ENCODE data around the gene ZBTB7C. TPM values are rescaled to one million over a fixed set of nuclear protein-coding genes. Genes with fewer than 3 reads are reported as not detected.

Gene ZBTB7C
- total RNA-seq, 6 donors from 2014 or later = 6.1 to 18.1 (median 12.2) TPM

GRCh38 chr18:48124857-48125626 is 284.1 kb downstream of the ZBTB7C start:
- Histone ChIP-seq H3K27me3 (no peaks in the 10 kb centered on the region), H3K4me3 (no peak overlapping the region), H3K36me3 (no peaks in the 10 kb centered on the region), H3K27ac (no peak overlapping the region), H3K4me1 (peaks cover 0 to 10% (median 4%) of the 10 kb centered on the region in 4 donors), H3K9me3 (no peaks in the 10 kb centered on the region)
- ATAC-seq (ENCODE audit: low FRiP score in 2 of 2) (no peak), DNase-seq (no peak)
- WGBS, 2 donors = 65 to 76% methylated on average over 4 to 10 of the region's 10 CpGs
- no peak for TF ChIP-seq EP300 (IDR thresholded peaks at IDR 0.05)
- no peak for TF ChIP-seq POLR2AphosphoS5 (IDR thresholded peaks at IDR 0.05)
- no peak for TF ChIP-seq CTCF (IDR thresholded peaks at IDR 0.05)
- no peak for TF ChIP-seq POLR2A (IDR thresholded peaks at IDR 0.05)

- H3K27me3 ChIP-seq = no peaks in the 10 kb centered on the region
- no peak for DNase-seq
- no peak for ATAC-seq (ENCODE audit: low FRiP score in 2 of 2)
- no peaks in the 10 kb centered on the region for H3K9me3 ChIP-seq
- no peaks in the 10 kb centered on the region for H3K36me3 ChIP-seq
- H3K4me1 ChIP-seq = peaks cover 0 to 10% (median 4%) of the 10 kb centered on the region in 4 donors
- H3K4me3 ChIP-seq = no peak overlapping the region
- no peak overlapping the region for H3K27ac ChIP-seq
- 89 to 95% methylated on average over 4 of the region's 4 CpGs for WGBS, 2 donors
- TF ChIP-seq POLR2A (IDR thresholded peaks at IDR 0.05) (no peak), CTCF (IDR thresholded peaks at IDR 0.05) (no peak), POLR2AphosphoS5 (IDR thresholded peaks at IDR 0.05) (no peak), EP300 (IDR thresholded peaks at IDR 0.05) (no peak)
Observed at GRCh38 chr18:48123941-48124340, 285.2 kb downstream of the ZBTB7C start.

GRCh38 chr18:48123324-48123723 is 285.9 kb downstream of the ZBTB7C start:
- ATAC-seq (ENCODE audit: low FRiP score in 2 of 2) = no peak
- TF ChIP-seq EP300 (IDR thresholded peaks at IDR 0.05) = no peak
- peaks cover 0 to 10% (median 4%) of the 10 kb centered on the region in 4 donors for H3K4me1 ChIP-seq
- no peaks in the 10 kb centered on the region for H3K27me3 ChIP-seq
- H3K4me3 ChIP-seq = no peak overlapping the region
- DNase-seq = no peak
- WGBS, 2 donors = 59 to 62% methylated on average over 3 to 6 of the region's 6 CpGs
- no peaks in the 10 kb centered on the region for H3K9me3 ChIP-seq
- no peaks in the 10 kb centered on the region for H3K36me3 ChIP-seq
- no peak overlapping the region for H3K27ac ChIP-seq

- no peaks in the 10 kb centered on the region for H3K36me3 ChIP-seq
- H3K27me3 ChIP-seq = no peaks in the 10 kb centered on the region
- TF ChIP-seq EP300 (IDR thresholded peaks at IDR 0.05) (no peak), POLR2A (IDR thresholded peaks at IDR 0.05) (no peak), CTCF (IDR thresholded peaks at IDR 0.05) (no peak), POLR2AphosphoS5 (IDR thresholded peaks at IDR 0.05) (no peak)
- no peak for ATAC-seq (ENCODE audit: low FRiP score in 2 of 2)
- no peaks in the 10 kb centered on the region for H3K9me3 ChIP-seq
- 97 to 100% methylated on average over 4 of the region's 4 CpGs for WGBS, 2 donors
- no peak overlapping the region for H3K27ac ChIP-seq
- no peak for DNase-seq
- H3K4me3 ChIP-seq = no peak overlapping the region
- H3K4me1 ChIP-seq = peaks cover 0 to 10% (median 4%) of the 10 kb centered on the region in 4 donors
Observed at GRCh38 chr18:48122816-48123215, 286.4 kb downstream of the ZBTB7C start.

GRCh38 chr18:48122376-48122775 is 286.8 kb downstream of the ZBTB7C start:
- no peaks in the 10 kb centered on the region for H3K27me3 ChIP-seq
- no peak overlapping the region for H3K4me3 ChIP-seq
- H3K4me1 ChIP-seq = peaks cover 0 to 10% (median 4%) of the 10 kb centered on the region in 4 donors
- ATAC-seq (ENCODE audit: low FRiP score in 2 of 2) = no peak
- no peak for TF ChIP-seq POLR2A (IDR thresholded peaks at IDR 0.05)
- TF ChIP-seq POLR2AphosphoS5 (IDR thresholded peaks at IDR 0.05) = no peak
- no peak for TF ChIP-seq EP300 (IDR thresholded peaks at IDR 0.05)
- TF ChIP-seq CTCF (IDR thresholded peaks at IDR 0.05) = no peak
- DNase-seq = no peak
- H3K9me3 ChIP-seq = no peaks in the 10 kb centered on the region
- 93 to 98% methylated on average over 3 of the region's 3 CpGs for WGBS, 2 donors
- no peak overlapping the region for H3K27ac ChIP-seq
- no peaks in the 10 kb centered on the region for H3K36me3 ChIP-seq
